GM06990 (cell line): ENCODE measurements around the gene RNGTT.
"Not testable (repeated sequence)": the region's sequence is repeated elsewhere in the genome, so short reads cannot be mapped to it uniquely, and the experiment has no call there.

Experiments
- DNase-seq: peaks from one replicate; pipeline ENCODE4 v3.0.0-alpha.2; 2011; ENCODE audit not compliant: insufficient read length; ENCODE audit errors: extremely low read depth
- H3K27me3 ChIP-seq: replicated peaks from 2 replicates; pipeline ENCODE4 v1.6.0; 2011; ENCODE audit warnings: low read length; ENCODE audit not compliant: control insufficient read depth, insufficient read depth
- H3K36me3 ChIP-seq: 2 replicates; pipeline ENCODE4 v1.5.1; 2011; ENCODE audit warnings: low read length; ENCODE audit not compliant: control insufficient read depth, insufficient read depth
- H3K4me3 ChIP-seq: replicated peaks from 2 replicates; pipeline ENCODE4 v1.5.1; 2011; ENCODE audit warnings: low read depth, mild to moderate bottlenecking, control low read depth, low read length
- CTCF ChIP-seq: IDR thresholded peaks from 2 replicates; pipeline ENCODE4 v1.5.1; 2011; ENCODE audit warnings: low read length, control low read depth, mild to moderate bottlenecking, inconsistent platforms; ENCODE audit not compliant: insufficient read depth, poor library complexity, severe bottlenecking

RNGTT gene

GRCh38 chr6:88982720-88983119 is 19.3 kb upstream of the RNGTT start:
- no peak for DNase-seq
- Histone ChIP-seq H3K4me3 (no peak overlapping the region), H3K27me3 (no peaks in the 10 kb centered on the region), H3K36me3 (no peaks in the 10 kb centered on the region)
- peak; percentile 54 for TF ChIP-seq CTCF

- Histone ChIP-seq H3K4me3 (no peak overlapping the region), H3K27me3 (no peaks in the 10 kb centered on the region), H3K36me3 (no peaks in the 10 kb centered on the region)
- no peak for DNase-seq
- TF ChIP-seq CTCF: peak; percentile 23
Measured at GRCh38 chr6:88975369-88975768, 12.0 kb upstream of the RNGTT start.

- Histone ChIP-seq H3K27me3 (no peaks in the 10 kb centered on the region), H3K36me3 (no peaks in the 10 kb centered on the region), H3K4me3 (no peak overlapping the region)
- no peak for TF ChIP-seq CTCF
- no peak for DNase-seq
Measured at GRCh38 chr6:88972504-88973423, 9.3 kb upstream of the RNGTT start.

- Histone ChIP-seq H3K4me3 (no peak overlapping the region), H3K36me3 (no peaks in the 10 kb centered on the region), H3K27me3 (no peaks in the 10 kb centered on the region)
- DNase-seq: no peak
- TF ChIP-seq CTCF: no peak
Measured at GRCh38 chr6:88970301-88970700, 6.9 kb upstream of the RNGTT start.

GRCh38 chr6:88969255-88969654 is 5.8 kb upstream of the RNGTT start:
- not testable (repeated sequence) for H3K27me3 ChIP-seq, H3K4me3 ChIP-seq, DNase-seq, H3K36me3 ChIP-seq

- TF ChIP-seq CTCF: no peak
- Histone ChIP-seq H3K36me3 (no peaks in the 10 kb centered on the region), H3K4me3 (no peak overlapping the region), H3K27me3 (no peaks in the 10 kb centered on the region)
- DNase-seq: no peak
Measured at GRCh38 chr6:88967891-88968290, 4.5 kb upstream of the RNGTT start.
